Adrenal gland (tissue), 5 donors: ENCODE data around the gene DXO.
"Not testable (repeated sequence)": the region's sequence is repeated elsewhere in the genome, so short reads cannot be mapped to it uniquely, and the experiment has no call there.

ENCODE experiments used
- CTCF ChIP-seq, 6 experiments: fragments of 450-650 bp in 4 of 6; fragments of 200-600 bp in 2 of 6; sonication (generic) in 1 of 6; IDR thresholded peaks; 1 replicate in 5 of 6; 2 replicates in 1 of 6; pipeline versions ENCODE4 v1.5.1 to v1.8.0; 2016 to 2021; ENCODE audit warnings: antibody characterized with exemption in 6 of 6, mild to moderate bottlenecking in 2 of 6, moderate library complexity in 1 of 6
- POLR2A ChIP-seq, 2 donors: fragments of 450-650 bp; IDR thresholded peaks; one replicate each; pipeline ENCODE4 v1.6.1; 2017; ENCODE audit warnings: antibody characterized with exemption in 2 of 2, mild to moderate bottlenecking in 2 of 2, moderate library complexity in 1 of 2
- donor health status: DM: no; HTN: no; CAD: no.

DNA sequence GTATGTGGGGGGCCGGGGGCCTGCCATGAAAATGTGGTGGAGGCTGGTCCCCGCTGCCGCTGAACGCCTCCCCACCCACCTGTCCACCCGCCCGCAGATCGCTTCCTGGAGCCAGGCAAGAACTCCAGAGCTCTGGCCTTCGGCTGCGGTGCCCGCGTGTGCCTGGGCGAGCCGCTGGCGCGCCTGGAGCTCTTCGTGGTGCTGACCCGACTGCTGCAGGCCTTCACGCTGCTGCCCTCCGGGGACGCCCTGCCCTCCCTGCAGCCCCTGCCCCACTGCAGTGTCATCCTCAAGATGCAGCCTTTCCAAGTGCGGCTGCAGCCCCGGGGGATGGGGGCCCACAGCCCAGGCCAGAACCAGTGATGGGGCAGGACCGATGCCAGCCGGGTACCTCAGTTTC lies 36.1 kb upstream of the DXO start:
- TF ChIP-seq CTCF, POLR2A (IDR thresholded peaks at IDR 0.05): not testable (repeated sequence)
